ENCODE results near the gene ESR1.

ESR1 gene

DNA sequence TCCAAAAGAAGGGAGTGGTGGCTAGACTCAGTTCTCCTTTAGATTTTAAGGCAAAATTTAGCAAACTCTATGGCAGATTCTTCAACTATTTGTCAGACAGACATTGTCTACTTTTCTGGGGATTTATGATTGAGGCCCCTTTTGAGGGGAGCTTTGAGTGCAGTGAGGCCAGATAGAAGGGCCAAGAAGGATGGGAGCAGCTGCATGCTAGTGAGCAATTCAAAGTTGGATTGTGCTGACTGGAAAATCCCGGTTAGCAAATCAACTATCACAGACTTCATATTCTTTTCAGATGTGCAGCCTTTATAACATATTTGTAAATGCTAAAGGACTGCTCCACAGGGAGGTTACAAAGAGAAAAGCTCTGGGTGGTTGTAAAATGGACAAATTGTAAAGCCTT is 35.0 kb upstream of the ESR1 start:
- TF ChIP-seq CTCF (conservative IDR thresholded peaks at IDR 0.05), result no peak
- H3K27ac ChIP-seq, result no peak overlapping the region

DNA sequence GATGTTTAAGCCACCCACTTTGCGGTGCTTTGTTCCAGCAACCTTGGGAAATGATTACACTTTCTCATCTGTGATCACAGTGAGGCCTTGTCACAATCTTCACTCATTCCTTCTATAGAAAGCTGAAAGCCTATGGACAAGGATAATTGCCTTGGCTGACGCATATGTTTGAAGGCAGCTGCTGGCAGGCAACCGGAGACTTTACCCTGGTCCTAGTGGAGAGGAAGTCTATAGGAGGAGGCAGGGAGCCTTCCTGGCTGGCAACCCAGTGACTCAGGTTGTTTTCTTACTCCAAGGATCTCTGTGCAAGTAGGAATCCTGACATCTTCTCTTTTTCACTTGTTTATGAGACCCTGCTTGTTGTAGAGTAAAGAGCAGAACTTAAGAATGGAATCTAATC is 34.1 kb upstream of the ESR1 start:
- H3K27ac ChIP-seq, result no peak overlapping the region
- TF ChIP-seq CTCF (conservative IDR thresholded peaks at IDR 0.05), result no peak

GRCh38 chr6:151782560-151782959 is 24.9 kb upstream of the ESR1 start:
- no peak for TF ChIP-seq CTCF (conservative IDR thresholded peaks at IDR 0.05)
- H3K27ac ChIP-seq, result no peak overlapping the region

DNA sequence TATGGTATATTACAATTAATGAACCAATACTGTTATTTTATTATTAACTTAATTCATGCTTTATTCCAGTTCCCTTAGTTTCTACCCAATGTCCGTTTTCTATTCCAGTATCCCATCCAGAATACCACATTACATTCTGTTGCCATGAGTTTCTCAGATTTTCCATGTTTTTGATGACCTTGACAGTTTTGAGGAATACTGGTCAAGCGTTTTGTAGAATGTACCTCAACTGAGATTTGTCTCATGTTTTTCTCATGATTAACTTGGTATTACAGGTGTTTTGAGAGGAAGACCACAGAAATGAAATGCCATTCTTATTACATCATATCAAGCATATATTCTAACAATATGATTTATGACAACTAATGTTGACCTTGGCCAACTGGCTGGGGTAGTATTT is 23.8 kb upstream of the ESR1 start:
- TF ChIP-seq CTCF (conservative IDR thresholded peaks at IDR 0.05), result no peak
- no peak overlapping the region for H3K27ac ChIP-seq

DNA sequence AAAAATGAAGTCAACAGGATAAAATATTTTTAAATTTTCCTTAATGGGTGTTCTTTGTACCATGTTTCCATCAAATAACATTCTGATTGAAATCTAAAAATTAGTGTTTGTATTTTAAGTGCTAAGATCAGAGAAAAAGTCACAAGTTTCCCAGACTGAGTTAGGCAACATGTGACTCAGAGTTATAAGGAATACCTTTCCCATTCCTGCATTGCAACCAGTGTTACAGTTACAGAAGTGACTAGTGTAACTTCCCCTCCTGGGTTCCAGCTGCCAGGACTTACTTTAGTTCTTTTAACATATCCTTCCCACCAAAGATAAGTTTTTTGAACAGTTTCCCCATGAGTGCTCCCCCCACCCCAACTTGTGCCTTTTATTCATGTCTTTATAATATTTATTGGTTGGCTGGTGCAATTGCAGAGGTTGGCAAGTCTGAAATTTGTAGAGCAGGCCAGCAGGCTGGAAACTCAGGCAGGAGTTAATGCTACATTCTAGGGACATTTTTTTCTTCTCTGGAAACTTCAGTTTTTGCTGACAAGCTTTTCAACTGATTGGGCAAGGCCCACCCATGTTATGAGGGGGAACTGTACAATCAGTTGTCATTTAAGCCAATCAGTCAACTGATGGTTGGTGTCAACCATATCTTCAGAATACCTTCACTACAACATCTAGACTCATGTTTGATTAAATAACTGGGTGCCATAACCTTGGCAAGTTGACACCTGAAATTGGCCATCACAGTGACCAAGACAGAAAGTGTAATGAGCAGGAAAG is 22.9 kb upstream of the ESR1 start:
- H3K27ac ChIP-seq, result no peak overlapping the region
- TF ChIP-seq CTCF (conservative IDR thresholded peaks at IDR 0.05), result no peak

GRCh38 chr6:151796842-151797530 is 10.5 kb upstream of the ESR1 start:
- no peak overlapping the region for H3K27ac ChIP-seq
- TF ChIP-seq CTCF (conservative IDR thresholded peaks at IDR 0.05), result no peak

DNA sequence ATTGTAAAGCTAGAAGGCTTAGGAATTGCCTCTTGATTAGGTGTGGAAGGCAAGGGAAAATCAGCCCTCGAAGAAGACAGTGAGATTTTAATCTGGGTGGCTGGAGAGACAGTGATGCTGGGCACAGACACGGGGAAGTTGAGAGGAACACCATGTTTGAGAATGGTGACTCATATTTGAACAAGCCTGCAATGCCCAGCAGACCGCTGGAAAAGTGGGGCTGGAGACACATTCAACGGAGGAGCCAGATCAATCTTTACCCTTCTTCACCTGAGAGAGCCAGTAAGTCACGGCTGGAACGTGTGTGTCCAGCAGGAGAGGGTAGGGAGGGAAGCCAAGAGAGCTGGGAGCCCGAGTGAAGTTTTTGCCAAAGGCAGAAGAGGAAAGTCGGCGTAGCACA is 3.7 kb upstream of the ESR1 start:
- no peak for TF ChIP-seq CTCF (conservative IDR thresholded peaks at IDR 0.05)
- no peak overlapping the region for H3K27ac ChIP-seq

Data from VCaP (cell line).